Measurements from ENCODE around the gene SLC4A11. TPM values are rescaled to one million over a fixed set of nuclear protein-coding genes. Genes with fewer than 3 reads are reported as not detected.

The SLC4A11 gene
- total and polyA plus RNA-seq, 5 donors, result 0.29 to 0.36 TPM; not detected in 3

DNA sequence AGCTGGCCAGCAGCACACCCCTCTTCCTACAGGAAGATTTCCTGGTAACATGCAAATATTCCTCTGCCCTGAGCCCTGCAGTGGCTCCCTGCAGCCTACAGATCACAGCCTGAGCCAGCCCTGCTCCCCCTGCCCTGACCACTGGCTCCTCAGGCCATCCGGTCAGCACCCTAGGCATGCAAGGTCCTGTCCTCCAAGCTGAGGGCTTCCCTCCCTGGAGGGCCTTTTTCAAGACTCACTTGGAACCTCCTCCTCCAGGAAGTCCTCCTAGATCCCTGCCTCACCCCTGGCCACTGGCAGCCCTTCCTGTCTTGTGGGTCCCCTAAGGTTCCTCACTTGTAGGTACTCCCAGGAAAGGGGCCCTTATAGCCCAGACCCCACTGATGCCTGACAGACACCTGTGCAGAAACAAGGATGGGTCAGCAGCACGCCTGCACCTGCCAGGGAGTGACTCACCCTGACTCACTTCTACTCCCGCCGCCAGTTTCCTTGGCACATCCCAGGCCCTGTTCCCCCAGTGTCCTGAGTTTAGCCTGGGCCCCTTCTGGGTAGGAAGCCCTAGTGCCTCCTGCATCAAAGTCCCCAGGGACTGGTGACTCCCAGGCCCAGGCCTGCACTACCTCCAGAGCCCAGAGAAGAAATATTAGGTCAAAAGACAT, 3.2 kb downstream of the SLC4A11 start:
- intact Hi-C loops (cut with DNase I), result no loop called here

DNA sequence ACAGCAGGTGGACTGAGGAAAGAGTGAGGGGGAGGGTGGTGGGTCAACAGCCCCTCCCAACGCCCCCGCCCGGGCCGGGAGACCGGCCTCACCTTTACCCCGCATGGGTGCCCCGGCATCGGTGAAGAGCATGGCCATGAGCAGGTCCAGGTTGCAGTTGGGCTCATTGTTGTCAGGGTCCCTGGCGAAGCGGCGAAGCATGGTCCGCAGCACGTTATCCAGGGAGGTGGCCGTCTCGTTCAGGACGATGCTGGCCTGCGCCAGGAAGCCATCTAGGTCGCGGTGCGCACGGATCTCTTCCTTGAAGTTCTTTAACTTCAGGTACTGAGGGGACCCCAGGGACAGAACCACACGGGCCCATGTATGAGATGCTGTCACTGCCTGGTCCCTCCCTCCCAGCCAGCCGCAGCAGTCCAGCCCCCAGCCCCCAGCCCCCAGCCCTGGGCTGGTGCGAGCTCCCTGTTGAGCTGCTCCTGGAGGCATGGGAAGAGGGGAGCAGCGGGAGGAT, 4.9 kb downstream of the SLC4A11 start:
- Histone ChIP-seq H3K4me3 (ENCODE audit: low read length) (no peak overlapping the region), H3K9me3 (ENCODE audit: control insufficient read depth, low read length) (no peaks in the 10 kb centered on the region), H3K27ac (ENCODE audit: low read length) (no peak overlapping the region), H3K4me1 (ENCODE audit: control insufficient read depth, insufficient read depth, low read length) (no peaks in the 10 kb centered on the region), H3K27me3 (ENCODE audit: control insufficient read depth, insufficient read depth) (no peaks in the 10 kb centered on the region)
- intact Hi-C loops (cut with DNase I), result no loop called here
- ATAC-seq (no peak), DNase-seq (peak in 1 of 3 donors; percentile 45)
- WGBS, result 90% methylated on average over 25 of the region's 25 CpGs

More for the DNA sequence above, 3.2 kb downstream of the SLC4A11 start:
- Histone ChIP-seq H3K27ac (ENCODE audit: low read length) (no peak overlapping the region), H3K4me1 (ENCODE audit: control insufficient read depth, insufficient read depth, low read length) (no peaks in the 10 kb centered on the region), H3K27me3 (ENCODE audit: control insufficient read depth, insufficient read depth) (no peaks in the 10 kb centered on the region), H3K4me3 (ENCODE audit: low read length) (no peak overlapping the region), H3K9me3 (ENCODE audit: control insufficient read depth, low read length) (no peaks in the 10 kb centered on the region)
- no peak for DNase-seq
- 84% methylated on average over 4 of the region's 4 CpGs for WGBS
- no peak for ATAC-seq

DNA sequence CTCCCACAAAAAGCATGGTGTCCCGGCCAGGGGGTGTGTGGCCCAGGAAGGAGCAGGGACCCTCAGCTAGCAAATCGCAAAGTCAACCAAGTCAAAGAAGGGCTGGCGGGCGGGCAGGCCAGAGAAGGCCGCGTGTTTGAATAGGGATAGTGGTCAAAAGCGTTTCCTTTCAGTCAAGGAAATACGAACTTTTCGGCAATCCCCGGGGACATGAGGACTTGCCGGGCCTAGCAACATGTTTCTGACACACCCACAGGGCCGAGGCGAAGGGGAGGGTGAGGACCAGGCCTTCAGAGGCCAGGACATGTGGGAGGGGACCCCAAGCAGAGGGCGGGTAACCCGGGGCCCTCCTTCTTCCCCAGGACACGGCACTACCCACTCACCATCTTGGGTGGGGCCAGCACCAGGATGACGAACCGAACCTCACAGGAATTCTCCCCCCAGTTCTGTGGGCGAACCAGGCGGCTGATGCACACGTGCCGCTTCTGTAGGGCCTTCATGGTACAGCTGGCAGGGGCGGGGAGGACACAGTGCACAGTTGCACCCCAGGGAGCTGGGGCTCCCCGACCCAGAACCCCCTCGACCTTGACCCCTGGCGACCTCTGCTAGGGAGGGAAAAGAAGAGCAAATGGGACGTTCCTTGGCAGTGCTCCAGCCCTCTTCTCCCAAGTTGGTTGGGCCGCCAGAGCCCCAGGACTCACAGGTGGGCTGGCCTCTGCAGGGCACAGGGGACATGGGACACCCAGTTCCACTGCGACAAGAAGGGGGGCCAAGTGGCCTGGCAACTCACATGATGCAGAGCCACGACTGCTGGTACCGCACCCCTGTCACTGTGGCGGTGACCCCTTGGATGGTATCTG, 5.6 kb downstream of the SLC4A11 start:
- WGBS, result 88% methylated on average over 32 of the region's 32 CpGs
- ATAC-seq, result no peak

DNA sequence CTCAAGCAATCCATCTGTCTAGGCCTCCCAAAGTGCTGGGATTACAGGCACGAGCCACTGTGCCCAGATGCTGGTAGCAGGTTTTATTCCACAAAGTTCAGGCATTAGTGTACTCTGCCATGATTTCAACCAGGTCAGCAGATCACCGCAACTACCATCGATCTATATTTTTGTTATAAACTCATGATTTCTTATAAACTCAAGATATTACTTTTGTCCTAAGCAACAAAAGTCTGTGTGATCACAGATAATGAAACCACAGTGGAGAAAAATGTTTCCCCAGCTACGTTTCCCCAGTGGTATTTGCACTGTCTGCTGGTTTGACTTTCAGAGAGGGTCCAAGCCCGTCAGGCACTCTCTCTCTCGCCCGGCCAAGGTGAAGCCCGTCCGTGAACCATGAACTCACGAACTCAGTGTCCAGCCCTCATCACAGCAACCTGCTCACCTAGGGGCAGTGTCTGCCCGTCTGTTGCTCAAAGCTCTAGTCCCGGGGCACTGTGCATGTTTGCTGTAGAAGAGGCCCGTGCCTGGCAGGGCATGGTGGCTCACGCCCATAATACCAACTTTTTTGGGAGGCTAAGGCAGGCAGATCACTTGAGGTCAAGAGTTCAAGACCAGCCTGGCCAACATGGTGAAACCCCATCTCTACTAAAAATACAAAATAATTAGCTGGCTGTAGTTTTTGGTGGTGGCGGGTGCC, 7.0 kb downstream of the SLC4A11 start:
- 94% methylated on average over 15 of the region's 15 CpGs for WGBS
- no peak overlapping the region for H3K4me3 ChIP-seq (ENCODE audit: low read length)
- intact Hi-C loops (cut with DNase I), result no loop called here
- DNase-seq (no peak), ATAC-seq (no peak)
- H3K27me3 ChIP-seq (ENCODE audit: control insufficient read depth, insufficient read depth), result no peaks in the 10 kb centered on the region
- no peaks in the 10 kb centered on the region for H3K9me3 ChIP-seq (ENCODE audit: control insufficient read depth, low read length)
- H3K27ac ChIP-seq (ENCODE audit: low read length), result no peak overlapping the region
- no peaks in the 10 kb centered on the region for H3K4me1 ChIP-seq (ENCODE audit: control insufficient read depth, insufficient read depth, low read length)

More for the DNA sequence above, 5.6 kb downstream of the SLC4A11 start:
- Histone ChIP-seq H3K4me3 (ENCODE audit: low read length) (no peak overlapping the region), H3K9me3 (ENCODE audit: control insufficient read depth, low read length) (no peaks in the 10 kb centered on the region), H3K4me1 (ENCODE audit: control insufficient read depth, insufficient read depth, low read length) (no peaks in the 10 kb centered on the region), H3K27me3 (ENCODE audit: control insufficient read depth, insufficient read depth) (no peaks in the 10 kb centered on the region), H3K27ac (ENCODE audit: low read length) (no peak overlapping the region)
- no peak for DNase-seq
- intact Hi-C loops (cut with DNase I), result no loop called here

DNA sequence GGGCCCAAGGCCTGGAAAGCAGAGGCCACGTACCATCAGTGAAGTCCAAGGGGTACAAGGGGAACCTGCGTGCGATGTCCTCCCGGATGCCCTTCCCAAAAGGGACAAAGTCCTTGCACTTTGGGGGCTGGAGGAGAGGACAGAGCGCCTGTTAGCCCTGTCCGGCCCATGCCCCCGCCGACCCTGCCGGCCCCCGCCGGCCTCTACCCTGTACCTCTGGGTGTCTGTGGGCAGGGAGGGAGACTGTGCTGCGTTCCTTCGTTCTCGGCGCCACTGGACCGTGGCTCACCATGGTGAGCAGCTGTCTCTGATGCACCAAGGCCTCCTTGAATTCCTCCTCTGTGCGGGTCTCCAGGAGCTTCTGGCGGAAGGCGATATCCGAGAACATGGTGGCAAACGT, 7.9 kb downstream of the SLC4A11 start:
- DNase-seq (no peak), ATAC-seq (no peak)
- 92% methylated on average over 21 of the region's 21 CpGs for WGBS
- H3K4me3 ChIP-seq (ENCODE audit: low read length), result no peak overlapping the region
- no peaks in the 10 kb centered on the region for H3K4me1 ChIP-seq (ENCODE audit: control insufficient read depth, insufficient read depth, low read length)
- H3K9me3 ChIP-seq (ENCODE audit: control insufficient read depth, low read length), result no peaks in the 10 kb centered on the region
- no peak overlapping the region for H3K27ac ChIP-seq (ENCODE audit: low read length)
- no peaks in the 10 kb centered on the region for H3K27me3 ChIP-seq (ENCODE audit: control insufficient read depth, insufficient read depth)
- intact Hi-C loops (cut with DNase I), result no loop called here

DNA sequence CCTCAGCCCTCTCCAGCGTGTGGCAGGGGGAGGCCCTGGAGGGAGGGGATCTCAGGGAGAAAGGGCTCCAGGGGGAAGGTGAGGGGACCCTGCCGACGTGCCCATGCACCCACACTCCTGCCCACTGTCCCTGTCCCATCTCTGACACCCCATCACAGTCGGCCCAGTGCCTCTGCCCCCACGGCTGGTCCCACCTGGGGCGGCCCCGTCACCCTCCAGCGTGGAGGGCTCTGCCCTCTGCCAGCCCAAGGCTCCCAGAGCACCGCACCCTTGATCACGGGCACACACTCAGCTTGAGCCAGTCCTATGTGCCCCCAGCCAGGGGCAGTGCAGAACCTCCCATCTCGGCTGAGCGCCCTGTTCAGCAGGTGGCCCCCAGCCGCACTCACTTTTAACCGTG, 9.2 kb downstream of the SLC4A11 start:
- peak in 1 of 2 donors; percentile 12 for ATAC-seq
- intact Hi-C loops (cut with DNase I), result no loop called here
- Histone ChIP-seq H3K27me3 (ENCODE audit: control insufficient read depth, insufficient read depth) (no peaks in the 10 kb centered on the region), H3K4me3 (ENCODE audit: low read length) (no peak overlapping the region), H3K4me1 (ENCODE audit: control insufficient read depth, insufficient read depth, low read length) (no peaks in the 10 kb centered on the region), H3K27ac (ENCODE audit: low read length) (no peak overlapping the region), H3K9me3 (ENCODE audit: control insufficient read depth, low read length) (no peaks in the 10 kb centered on the region)
- DNase-seq, result peak in 1 of 3 donors; percentile 29
- 93% methylated on average over 14 of the region's 14 CpGs for WGBS

DNA sequence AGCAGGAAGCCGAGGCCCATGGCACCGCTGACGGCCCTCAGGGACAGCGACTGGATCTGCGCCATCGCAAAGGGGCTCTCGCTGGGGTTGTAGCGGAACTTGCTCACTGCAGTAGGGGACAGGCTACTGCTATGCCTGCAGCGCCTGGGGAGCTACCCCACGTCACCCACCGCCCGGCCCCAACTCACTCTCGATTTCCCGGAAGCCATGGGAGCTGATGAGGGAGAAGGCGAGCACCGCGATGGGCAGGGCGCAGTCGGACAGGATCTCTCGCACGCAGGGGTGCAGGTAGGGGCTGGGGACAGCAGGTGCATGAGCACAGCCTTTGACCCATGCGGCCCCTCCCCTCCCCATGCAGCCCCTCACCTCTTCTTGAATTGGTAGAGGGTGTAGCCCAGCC, 9.8 kb downstream of the SLC4A11 start:
- H3K9me3 ChIP-seq (ENCODE audit: control insufficient read depth, low read length), result no peaks in the 10 kb centered on the region
- intact Hi-C loops (cut with DNase I), result no loop called here
- WGBS, result 94% methylated on average over 22 of the region's 22 CpGs
- H3K27ac ChIP-seq (ENCODE audit: low read length), result no peak overlapping the region
- no peaks in the 10 kb centered on the region for H3K4me1 ChIP-seq (ENCODE audit: control insufficient read depth, insufficient read depth, low read length)
- DNase-seq (no peak), ATAC-seq (no peak)
- H3K27me3 ChIP-seq (ENCODE audit: control insufficient read depth, insufficient read depth), result no peaks in the 10 kb centered on the region
- no peak overlapping the region for H3K4me3 ChIP-seq (ENCODE audit: low read length)

DNA sequence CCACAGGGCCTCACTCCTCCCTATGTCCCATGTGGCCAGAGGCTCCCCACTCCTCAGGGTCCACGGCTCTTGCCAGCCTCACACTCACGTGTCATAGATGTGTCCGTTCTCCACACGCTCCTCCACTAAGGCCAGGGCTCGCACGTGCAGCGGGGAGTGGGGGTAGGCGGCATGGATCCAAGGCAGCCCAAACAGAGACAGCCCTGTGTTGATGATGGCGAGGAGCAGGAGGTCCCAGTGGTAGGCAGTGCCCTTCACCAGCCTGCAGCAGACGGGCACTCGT, 10.3 kb downstream of the SLC4A11 start:
- Histone ChIP-seq H3K4me1 (ENCODE audit: control insufficient read depth, insufficient read depth, low read length) (no peaks in the 10 kb centered on the region), H3K27me3 (ENCODE audit: control insufficient read depth, insufficient read depth) (no peaks in the 10 kb centered on the region), H3K4me3 (ENCODE audit: low read length) (no peak overlapping the region), H3K27ac (ENCODE audit: low read length) (no peak overlapping the region), H3K9me3 (ENCODE audit: control insufficient read depth, low read length) (no peaks in the 10 kb centered on the region)
- no peak for ATAC-seq
- DNase-seq, result peak in 1 of 3 donors; percentile 42
- 87% methylated on average over 11 of the region's 11 CpGs for WGBS
- intact Hi-C loops (cut with DNase I), result no loop called here

DNA sequence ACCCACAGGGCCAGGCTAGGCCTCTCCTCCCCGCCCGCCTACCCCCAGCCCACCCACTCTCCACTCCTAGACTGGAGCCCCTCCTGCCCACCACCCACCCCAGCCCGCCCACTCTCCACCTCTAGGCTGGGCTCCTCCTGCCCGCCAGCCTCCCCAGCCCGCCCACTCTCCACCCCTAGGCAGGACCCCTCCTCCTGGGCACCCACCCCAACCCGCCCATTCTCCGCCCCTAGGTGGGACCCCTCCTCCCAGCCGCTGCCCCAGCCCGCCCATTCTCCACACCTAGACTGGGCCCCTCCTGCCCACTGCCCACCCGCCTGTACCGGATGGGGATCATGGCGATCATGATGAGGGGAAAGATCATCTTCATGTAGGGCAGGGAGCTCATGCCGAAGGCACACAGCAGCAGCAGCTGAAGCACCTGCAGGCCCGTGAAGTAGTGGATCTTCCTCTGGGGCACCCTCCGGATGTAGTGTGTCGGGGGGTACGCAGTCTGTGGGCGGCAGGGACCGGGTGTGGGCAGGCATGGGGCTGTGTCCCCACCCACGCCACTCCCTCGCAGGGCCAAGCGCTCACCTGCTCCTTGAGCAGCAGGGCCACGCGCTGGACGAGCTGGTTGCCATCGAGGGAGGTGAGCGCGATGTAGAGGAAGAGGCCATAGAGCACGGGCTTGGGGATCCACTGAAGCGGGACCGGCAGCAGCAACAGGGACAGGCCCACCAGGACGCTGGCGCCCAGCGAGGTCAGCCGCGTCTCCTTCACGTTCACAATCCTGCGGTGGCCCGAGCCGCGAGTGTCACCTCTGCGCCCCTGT, 10.8 kb downstream of the SLC4A11 start:
- DNase-seq (peak in 1 of 3 donors; percentile 54), ATAC-seq (no peak)
- WGBS, result 87% methylated on average over 42 of the region's 42 CpGs
- intact Hi-C loops (cut with DNase I), result no loop called here
- Histone ChIP-seq H3K9me3 (ENCODE audit: control insufficient read depth, low read length) (no peaks in the 10 kb centered on the region), H3K4me1 (ENCODE audit: control insufficient read depth, insufficient read depth, low read length) (no peaks in the 10 kb centered on the region), H3K27ac (ENCODE audit: low read length) (no peak overlapping the region), H3K4me3 (ENCODE audit: low read length) (no peak overlapping the region), H3K27me3 (ENCODE audit: control insufficient read depth, insufficient read depth) (no peaks in the 10 kb centered on the region)

DNA sequence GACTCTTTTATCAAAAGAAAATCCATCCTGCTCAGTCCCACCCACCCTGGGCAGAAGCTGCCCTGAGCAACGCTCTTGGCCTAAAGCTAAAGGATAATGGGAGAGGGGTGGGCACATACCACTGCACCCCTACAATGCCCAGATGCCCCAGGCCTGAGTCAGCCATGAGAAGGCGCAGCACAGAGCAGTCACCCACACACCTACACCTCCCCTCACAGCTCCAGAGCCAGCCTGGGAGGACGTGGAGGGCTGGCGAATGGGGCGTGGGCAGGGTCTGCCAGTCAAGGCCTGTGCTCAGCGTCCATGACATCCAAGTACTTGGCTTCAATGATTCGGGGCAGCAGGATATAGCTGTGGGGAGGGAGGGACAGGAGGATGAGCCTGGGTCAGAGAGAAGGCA, 11.5 kb downstream of the SLC4A11 start:
- Histone ChIP-seq H3K4me3 (ENCODE audit: low read length) (no peak overlapping the region), H3K4me1 (ENCODE audit: control insufficient read depth, insufficient read depth, low read length) (no peaks in the 10 kb centered on the region), H3K27ac (ENCODE audit: low read length) (no peak overlapping the region), H3K9me3 (ENCODE audit: control insufficient read depth, low read length) (no peaks in the 10 kb centered on the region), H3K27me3 (ENCODE audit: control insufficient read depth, insufficient read depth) (no peaks in the 10 kb centered on the region)
- DNase-seq (no peak), ATAC-seq (no peak)
- intact Hi-C loops (cut with DNase I), result no loop called here
- 79% methylated on average over 7 of the region's 7 CpGs for WGBS

Measured in right cardiac atrium (tissue), 5 donors.